Cardiac fibroblast (primary cell): ENCODE data around the gene DPEP1.
"Not testable (repeated sequence)": the region's sequence is repeated elsewhere in the genome, so short reads cannot be mapped to it uniquely, and the experiment has no call there.

Experiments used
- DNase-seq, 2 donors: peaks; one replicate each; pipeline versions ENCODE4 v3.0.0 to v3.0.0-alpha.2; 2010; ENCODE audit warnings: low read depth in 2 of 2
- H3K4me3 ChIP-seq, 2 donors: replicated peaks in 1 of 2; 1 replicate in 1 of 2; 2 replicates in 1 of 2; pipeline ENCODE4 v1.5.1; 2011; ENCODE audit warnings: low read depth in 2 of 2, low read length in 2 of 2, mild to moderate bottlenecking in 2 of 2, moderate library complexity in 1 of 2
- TF ChIP-seq, protein P1 (sequence below): IDR thresholded peaks from one replicate; pipeline ENCODE4 v1.5.1; 2011; ENCODE audit warnings: low read depth, mild to moderate bottlenecking, low read length, inconsistent platforms

DPEP1 gene

DNA sequence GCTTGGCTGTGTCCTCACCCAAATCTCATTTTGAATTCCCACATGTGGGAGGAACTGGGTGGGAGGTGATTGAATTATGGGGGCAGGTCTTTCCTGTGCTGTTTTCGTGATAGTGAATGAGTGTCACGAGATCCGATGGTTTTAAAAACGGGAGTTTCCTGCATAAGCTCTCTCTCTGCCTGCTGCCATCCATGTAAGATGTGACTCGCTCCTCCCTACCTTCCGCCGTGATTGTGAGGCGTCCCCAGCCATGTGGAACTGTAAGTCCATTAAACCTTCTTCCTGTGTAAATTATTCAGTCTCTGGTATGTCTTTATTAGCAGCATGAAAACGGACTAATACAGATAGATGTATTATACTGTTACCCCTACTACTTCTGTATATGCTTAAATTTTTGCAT, 47.8 kb downstream of the DPEP1 start:
- TF ChIP-seq, protein P1, sequence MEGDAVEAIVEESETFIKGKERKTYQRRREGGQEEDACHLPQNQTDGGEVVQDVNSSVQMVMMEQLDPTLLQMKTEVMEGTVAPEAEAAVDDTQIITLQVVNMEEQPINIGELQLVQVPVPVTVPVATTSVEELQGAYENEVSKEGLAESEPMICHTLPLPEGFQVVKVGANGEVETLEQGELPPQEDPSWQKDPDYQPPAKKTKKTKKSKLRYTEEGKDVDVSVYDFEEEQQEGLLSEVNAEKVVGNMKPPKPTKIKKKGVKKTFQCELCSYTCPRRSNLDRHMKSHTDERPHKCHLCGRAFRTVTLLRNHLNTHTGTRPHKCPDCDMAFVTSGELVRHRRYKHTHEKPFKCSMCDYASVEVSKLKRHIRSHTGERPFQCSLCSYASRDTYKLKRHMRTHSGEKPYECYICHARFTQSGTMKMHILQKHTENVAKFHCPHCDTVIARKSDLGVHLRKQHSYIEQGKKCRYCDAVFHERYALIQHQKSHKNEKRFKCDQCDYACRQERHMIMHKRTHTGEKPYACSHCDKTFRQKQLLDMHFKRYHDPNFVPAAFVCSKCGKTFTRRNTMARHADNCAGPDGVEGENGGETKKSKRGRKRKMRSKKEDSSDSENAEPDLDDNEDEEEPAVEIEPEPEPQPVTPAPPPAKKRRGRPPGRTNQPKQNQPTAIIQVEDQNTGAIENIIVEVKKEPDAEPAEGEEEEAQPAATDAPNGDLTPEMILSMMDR: no peak
- H3K4me3 ChIP-seq: no peak overlapping the region
- DNase-seq: no peak

DNA sequence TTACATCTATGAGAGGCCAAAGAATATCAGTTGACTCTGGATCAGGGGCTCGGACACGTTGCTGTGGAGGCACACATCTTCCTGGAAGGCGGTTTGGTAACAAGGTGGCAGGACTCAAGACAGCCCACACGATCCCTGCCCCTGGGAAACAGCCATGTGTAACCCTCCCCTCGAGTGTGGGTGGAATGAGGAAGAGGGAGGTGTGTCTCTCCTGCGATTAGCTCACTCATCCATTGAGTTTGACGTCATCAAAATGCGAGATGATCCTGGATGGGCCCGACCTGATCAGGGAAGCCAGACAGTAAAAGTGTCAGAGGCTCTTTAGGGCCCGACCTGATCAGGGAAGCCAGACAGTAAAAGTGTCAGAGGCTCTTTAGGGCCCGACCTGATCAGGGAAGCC, 50.8 kb downstream of the DPEP1 start:
- H3K4me3 ChIP-seq, DNase-seq: not testable (repeated sequence)

DNA sequence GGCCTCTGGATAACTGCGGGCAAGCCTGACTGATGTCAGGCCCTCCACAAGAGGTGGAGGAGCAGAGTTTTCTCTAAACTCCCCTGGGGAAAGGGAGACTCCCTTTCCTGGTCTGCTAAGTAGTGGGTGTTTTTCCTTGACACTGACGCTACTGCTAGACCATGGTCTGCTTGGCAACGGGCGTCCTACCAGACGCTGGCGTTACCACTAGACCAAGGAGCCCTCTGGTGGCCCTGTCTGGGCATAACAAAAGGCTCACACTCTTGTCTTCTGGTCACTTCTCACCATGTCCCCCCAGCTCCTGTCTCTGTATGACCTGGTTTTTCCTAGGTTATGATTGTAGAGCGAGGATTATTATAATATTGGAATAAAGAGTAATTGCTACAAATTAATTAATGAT, 53.6 kb downstream of the DPEP1 start:
- peak; percentile 61 to 64 for DNase-seq
- H3K4me3 ChIP-seq: not testable (repeated sequence)
- TF ChIP-seq, protein P1: peak; percentile 60

DNA sequence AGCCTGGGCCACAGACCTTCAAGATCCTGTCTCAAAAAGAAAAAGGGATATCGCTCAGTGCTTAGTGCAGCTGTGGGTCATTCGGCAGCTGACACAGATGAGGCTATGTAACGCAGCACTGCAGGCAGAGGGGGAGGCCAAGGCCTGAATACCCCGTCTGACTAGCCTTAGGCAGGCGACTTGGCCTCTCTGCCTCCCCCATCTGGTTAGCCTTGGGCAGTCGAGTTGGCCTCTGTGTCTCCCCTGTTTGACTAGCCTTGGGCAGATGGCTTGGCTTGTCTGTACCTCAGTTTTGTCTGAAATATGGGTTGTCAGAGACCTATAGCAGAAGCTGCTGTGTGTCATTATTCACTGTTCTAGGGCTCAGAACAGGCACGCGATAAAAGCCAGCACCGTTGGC, 54.2 kb downstream of the DPEP1 start:
- TF ChIP-seq, protein P1: no peak
- H3K4me3 ChIP-seq: no peak overlapping the region
- DNase-seq: no peak

DNA sequence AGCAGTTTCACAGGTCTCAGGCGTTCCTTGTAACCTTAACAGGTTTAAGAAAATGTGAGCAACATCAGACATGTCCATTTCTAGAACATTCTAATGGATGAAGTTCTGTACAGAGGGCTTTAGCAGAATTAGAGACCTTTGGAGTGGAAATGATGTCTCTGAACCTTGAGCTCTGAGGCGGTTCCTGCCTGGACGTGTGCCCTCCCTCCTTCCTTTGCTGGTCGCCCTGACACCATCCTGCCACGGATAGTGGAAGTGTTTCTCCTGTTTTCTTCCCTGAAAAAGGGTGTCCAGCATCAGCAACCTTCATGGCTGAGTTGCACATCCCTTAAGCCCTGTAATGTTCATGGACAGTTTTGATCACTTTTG, 55.3 kb downstream of the DPEP1 start:
- DNase-seq: no peak
- TF ChIP-seq, protein P1: no peak
- no peak overlapping the region for H3K4me3 ChIP-seq

DNA sequence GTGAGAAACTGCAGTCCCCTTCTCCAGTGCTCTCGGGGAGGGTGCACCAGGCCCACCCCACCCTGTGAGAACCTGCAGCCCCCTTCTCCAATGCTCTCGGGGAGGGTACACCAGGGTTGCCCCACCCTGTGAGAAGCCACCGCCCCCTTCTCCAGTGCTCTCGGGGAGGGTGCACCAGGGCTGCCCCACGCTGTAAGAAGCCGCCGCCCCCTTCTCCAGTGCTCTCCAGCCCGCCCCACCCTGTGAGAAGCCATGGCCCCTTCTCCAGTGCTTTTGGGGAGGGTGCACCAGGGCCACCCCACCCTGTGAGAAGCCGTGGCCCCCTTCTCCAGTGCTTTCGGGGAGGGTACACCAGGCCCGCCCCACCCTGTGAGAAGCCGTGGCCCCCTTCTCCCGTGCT, 56.3 kb downstream of the DPEP1 start:
- no peak overlapping the region for H3K4me3 ChIP-seq
- TF ChIP-seq, protein P1: no peak
- DNase-seq: no peak

DNA sequence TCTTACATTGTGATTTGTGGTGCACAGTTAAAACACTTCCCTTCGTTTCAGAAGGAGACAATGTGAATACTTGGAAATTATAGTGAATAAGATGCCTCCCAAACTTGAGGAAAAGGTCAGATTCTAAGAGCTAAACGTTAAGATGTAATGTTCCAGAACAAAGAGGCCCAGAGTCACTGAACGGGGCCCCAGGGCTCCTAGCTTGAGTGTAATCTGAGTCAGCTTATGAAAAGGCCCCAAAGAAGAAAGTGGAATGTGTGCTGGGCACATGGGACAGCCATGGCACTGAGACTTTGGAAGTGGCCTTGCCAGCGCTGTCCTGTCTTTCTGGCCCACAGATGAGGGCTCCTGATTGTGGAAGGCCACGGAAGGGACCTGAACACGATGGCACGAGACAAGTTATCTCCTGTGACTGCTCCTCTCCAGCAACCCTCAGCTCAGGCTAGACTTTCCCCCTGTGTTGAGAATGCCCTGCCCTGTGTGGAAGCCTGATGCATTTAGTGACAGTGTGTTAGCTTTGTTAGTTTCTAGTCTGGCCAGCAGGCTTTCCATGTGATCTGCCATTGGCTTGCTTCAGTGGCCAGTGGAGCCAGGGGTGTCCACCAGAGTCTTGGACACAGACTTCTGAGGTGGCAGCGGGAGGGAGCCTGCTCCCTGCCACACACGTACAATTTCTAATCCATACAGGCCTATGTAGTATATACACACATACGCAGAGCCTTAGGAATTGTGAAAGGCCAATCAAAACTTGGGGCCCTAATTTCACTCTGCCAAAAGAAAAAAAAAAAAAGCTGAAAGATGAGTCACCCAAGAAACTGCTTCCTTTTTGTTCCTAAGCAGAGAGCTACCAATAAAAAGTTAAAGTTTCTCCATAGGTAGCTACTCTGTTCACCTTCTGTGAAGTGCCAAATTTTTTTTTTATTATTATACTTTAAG, 57.3 kb downstream of the DPEP1 start:
- peak; percentile 39 to 48 for DNase-seq
- no peak overlapping the region for H3K4me3 ChIP-seq
- TF ChIP-seq, protein P1: no peak

DNA sequence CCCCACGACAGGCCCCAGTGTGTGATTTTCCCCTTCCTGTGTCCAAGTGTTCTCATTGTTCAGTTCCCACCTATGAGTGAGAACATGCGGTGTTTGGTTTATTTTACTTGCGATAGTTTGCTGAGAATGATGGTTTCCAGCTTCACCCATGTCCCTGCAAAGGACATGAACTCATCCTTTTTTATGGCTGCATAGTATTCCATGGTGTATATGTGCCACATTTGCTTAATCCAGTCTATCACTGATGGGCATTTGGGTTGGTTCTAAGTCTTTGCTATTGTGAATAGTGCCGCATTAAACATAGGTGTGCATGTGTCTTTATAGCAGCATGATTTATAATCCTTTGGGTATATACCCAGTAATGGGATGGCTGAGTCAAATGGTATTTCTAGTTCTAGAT, 58.1 kb downstream of the DPEP1 start:
- DNase-seq, H3K4me3 ChIP-seq: not testable (repeated sequence)
